HPDE6-E6E7 (cell line): ENCODE measurements around the gene PPP6R2.
"Not testable (repeated sequence)": the region's sequence is repeated elsewhere in the genome, so short reads cannot be mapped to it uniquely, and the experiment has no call there.

Source experiments
- DNase-seq: peaks from one replicate; pipeline ENCODE4 v3.0.0; 2011; ENCODE audit warnings: missing footprints; ENCODE audit errors: extremely low spot score

The PPP6R2 gene

DNA sequence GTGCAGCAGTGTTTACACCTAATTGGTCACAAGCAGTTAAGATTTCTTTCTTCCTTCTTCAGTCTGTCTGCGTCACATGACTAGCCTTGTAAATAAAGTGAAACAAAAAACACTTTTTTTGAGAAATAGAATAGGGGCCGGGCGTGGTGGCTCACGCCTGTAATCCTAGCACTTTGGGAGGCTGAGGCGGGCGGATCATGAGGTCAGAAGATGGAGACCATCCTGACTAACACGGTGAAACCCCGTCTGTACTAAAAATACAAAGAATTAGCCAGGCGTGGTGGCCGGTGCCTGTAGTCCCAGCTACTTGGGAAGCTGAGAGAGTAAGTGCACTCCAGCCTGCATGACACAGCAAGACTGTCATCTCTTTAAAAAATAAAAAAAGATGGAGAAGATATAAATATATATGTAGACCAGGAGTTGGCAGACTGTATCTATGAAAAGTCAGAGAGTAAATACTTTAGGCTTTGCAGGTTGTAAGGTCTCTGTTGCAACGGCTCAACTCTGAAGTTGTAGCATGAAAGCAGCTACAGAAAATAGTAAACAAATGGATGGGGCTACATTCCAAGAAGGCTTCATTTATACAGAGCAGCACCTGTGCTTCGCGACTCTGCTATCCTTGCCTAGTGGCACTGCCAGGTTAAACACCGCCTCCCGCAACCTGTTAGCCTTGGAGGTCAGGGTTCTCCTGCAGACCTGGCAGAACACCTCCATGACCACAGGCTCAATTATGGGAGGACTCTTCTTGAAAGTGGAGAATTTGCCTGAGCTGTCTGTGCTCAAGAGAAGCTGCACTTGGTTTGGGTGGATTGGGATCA lies 55.9 kb downstream of the PPP6R2 start:
- no peak for DNase-seq

DNA sequence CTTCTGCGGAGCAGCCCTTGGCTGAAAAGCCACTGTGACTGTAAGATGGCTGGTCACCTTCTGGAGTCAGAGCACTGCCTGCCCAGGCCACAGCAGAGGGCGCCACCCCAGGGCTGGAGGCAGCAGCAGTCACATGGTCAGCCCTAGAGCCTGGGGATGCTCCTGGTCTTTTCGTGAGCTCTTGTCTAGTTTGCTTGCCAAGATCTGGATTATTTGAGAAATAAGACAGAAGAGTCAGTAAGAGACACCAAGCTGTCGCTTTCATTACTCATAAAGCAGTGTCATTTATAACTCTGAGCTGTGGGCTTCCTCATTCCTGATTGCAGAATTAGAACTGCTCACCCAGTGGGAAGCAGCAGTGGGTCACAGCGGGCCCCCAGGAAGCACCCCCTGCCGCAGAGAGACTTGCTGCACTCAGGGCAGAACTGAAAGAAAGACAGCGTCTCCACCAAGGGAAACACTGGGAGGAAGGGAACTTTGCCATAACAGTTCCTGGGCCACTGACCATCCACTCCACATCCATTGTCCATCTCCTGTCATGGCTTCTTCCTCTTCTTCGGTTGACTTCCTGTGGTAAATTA lies 56.7 kb downstream of the PPP6R2 start:
- DNase-seq = peak; percentile 10

DNA sequence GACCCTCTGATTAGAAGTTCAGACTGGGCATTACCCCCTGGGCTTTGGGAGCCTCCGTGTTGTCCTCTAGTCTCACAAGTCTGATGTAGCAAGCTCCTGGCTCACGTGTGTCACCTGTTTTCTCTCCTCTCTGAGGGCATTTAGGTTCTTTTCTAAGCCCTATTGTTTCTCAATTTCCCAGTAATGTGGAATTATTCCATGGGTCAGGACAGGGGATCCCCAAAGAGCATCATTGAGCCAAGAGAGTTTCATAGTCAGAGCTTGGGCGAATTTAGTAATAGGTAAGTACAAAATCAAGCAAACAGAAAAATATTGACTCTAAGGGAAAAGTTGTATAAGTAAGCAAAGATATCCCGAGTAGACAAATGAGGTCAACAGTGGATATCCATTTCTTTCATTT lies 57.3 kb downstream of the PPP6R2 start:
- DNase-seq = no peak

DNA sequence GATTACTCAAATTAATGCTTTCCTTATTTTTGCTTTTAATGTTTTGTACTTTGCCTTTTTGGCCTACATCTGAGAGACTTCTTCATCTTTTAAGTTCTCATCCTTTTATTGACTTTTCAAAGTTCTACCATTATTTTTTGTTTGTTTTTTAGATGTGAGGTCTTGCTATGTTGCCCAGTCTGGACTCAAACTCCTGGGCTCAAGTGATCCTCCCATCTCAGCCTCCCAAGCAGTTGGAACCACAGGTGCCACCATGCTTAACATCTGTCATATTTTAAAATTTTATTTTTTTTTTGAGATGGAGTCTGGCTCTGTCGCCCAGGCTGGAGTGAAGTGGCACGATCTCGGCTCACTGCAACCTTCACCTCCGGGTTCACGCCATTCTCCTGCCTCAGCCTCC lies 57.8 kb downstream of the PPP6R2 start:
- no peak for DNase-seq

DNA sequence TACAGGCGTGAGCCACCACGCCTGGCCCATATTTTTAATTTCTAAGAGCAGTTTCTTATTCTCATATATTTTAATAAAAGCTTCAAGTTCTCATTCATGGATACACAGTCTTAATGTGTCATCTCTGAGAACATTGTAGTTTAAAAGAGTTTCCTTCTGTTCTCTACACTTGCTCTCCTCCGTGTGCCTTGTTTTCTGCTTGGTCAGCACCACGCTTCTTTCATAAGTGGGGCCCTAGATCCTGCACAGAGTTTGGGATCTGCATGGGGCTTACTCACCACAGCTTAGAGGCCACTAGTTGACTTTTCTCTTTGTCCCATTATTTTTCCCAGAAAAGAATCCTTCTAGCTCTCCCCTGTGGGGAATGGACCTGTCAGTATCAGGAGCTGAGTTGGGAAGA lies 58.8 kb downstream of the PPP6R2 start:
- no peak for DNase-seq

DNA sequence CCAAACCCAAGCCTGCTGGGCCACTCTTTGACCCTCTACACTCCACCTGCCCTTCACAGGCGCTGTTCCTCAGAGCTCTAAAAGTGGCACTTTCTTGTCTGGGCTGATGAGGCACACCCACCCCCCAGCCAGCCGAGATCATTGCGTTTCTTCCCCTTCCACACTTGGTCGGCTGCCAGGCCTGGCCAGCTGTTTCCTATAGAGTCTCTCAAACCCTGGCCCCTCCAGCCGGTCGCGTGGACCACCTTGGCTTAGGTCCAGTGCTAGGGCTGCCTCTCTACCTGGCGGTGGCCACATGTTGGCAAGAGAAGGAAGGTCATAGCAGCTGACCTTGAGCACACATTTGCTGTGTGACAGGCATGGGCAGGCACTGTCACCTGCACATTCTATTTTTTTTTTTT lies 60.6 kb downstream of the PPP6R2 start:
- DNase-seq = no peak

DNA sequence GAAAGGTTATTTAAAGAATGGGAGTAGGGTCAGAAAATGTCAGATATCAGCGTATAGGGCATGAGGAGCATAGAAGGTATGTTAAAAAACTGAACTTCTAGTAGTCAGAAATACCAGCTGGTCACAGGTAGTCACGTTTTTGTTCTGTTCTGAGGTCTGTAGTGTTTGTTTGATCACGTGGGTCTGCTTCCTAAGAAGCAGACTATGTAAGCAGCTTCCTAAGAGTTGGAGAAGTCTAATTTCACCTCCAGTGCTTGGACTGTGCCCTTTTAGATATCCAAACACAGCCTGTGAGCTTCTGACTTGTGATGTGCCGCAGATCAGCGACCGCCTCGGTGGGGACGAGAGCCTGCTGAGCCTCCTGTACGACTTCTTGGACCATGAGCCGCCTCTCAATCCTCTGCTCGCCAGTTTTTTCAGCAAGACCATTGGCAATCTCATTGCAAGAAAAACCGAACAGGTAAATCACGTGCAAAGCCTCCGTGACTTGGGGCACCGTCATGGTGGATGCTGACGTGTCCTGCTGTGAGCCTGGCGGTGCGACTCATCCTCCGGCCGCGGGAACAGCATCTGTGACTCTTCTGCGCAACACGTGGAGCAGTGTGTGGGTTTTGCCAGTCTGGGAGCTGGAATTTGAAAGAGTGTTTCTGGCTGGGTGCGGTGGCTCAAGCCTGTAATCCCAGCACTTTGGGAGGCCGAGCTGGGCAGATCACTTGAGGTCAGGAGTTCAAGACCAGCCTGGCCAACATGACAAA lies 63.5 kb downstream of the PPP6R2 start:
- DNase-seq = no peak

DNA sequence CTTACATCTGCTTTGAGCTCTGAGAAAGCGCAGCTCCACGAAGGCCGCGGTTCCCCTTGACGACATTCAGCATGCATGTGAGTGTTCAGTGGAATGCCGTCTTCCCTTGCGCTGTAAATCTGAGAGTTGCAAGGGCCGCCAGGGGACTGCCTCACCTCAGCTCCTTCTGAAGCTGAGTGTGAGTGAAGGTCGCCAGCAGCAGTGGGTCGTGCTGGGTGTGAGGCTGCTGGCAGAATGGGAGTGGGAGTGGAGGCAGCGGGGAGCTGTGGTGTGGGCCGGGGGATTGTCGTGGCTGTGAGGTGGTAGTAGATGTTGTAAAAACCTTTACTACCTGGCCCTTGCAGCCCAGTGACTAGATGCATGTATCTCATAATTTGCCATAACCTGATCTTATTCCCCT lies 65.2 kb downstream of the PPP6R2 start:
- no peak for DNase-seq

DNA sequence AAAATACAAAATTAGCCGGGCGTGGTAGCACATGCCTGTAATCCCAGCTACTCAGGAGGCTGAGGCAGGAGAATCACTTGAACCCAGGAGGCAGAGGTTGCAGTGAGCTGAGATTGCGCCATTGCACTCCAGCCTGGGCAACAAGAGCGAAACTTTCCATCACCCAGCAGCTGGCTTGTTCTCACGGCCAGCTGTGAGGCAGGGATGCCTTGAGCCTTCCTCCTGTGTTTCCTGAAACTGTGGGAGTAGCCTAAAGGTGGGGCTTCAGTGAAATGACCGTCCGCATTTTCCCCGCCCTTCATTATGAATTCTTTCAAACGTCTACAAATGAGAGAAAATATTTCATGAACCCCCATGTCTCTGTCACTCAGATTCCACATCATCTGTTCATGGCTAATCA lies 65.8 kb downstream of the PPP6R2 start:
- not testable (repeated sequence) for DNase-seq

DNA sequence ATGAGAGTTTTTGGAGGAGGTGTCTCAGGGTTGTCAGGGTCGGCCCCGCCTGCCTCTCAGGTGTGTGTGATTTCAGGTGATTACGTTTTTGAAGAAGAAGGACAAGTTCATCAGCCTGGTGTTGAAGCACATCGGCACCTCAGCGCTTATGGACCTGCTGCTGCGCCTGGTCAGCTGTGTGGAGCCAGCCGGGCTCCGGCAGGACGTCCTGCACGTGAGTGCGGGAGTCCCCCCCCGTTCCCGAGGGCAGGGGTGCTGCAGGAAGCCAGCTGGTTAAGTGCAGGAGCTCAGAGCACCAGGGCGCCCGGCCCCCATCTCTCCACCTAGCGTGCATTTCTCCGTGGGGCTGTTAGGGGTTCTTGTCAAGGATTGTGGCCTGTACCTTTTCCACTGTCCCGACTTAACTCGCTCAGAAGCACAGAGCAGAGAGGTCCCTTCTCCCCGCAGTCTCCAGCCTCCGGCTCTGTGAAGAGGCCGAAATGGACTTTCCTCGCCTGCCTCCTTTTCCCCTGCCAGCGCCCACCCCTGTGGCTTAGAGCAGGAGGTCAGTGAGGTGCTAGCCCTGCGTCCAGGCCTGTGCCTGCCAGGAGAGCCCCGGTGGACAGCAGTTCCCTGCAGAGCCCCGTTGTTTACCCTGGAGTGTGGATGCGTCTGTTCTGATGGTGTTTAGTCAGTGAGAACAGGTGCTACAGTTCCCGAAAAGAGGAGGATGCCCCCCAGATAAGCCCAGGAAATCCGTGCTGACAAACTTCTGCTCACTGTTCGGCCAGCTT lies 71.5 kb downstream of the PPP6R2 start:
- DNase-seq = no peak

DNA sequence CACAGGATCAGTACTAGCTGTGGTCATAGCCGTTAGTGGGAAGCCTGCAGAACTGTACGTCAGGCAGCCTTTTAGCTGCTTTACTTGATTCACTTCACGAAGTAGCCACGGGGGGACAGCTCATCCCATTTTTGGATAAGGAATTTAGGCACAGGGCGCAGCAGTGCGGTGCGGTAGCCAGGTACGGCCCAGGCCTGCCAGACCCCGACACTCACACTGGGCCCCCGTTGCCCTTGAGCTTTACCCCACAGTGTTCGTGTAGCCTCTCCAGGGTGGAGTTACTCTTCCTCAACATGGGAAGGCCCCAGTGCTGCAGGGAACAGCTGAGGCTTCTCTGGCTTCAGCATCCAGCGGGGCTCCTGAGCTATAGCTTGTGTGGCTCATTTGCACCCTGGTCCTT lies 72.3 kb downstream of the PPP6R2 start:
- DNase-seq = no peak

DNA sequence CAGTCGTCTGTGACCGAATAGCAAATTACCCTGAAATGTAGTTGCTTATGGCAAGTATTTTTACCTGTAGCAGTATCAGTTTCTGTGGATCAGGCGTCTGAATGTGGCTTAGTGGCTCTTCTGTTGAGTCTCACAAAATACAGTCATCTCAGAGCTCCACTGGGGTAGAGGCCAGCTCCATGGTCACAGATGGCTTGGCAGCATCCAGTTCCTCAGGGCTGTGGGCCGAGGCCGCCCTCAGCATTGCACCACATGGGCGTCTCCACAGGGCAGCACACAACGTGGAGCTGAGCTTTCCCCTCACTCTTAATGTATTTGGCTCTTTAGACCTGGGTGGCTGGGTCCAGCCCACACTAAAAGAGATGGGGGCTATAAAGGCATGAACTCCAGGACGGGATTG lies 73.9 kb downstream of the PPP6R2 start:
- DNase-seq = no peak

DNA sequence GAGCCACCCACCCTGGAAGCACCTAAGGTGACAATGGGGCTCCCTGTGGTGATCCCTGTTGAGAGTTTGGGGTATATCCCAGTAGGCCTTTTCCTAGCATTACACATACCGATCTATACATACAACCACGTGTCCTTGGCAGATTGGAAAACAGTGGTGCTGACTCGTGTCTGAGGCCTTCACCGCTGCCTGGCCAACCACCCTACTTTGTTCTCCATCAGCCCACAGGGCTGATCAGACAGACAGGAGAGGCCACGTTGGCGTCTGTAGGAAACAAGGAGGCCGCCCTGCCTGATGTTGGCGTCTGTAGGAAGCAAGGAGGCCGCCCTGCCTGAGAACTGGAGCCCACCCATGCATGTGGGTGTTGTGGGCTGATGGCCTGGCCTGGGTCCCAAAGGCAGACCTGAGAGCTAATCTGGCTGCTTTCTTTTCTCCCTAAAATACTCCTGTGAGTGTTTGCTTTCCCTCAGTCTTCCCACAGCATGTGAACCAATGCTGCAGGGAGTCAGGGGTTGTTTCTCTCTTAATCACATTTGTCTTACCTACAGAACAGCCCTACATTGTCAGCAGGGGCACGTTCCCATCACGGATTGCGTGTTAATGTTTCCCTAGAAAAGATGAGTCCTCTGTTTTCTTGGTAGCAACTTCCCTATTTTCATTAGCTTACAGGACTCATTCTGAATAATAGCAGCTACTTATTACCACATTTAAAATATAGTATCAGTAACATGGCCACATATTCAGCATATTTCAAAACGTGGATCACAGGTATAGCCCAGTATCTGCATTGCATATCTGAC lies 74.5 kb downstream of the PPP6R2 start:
- no peak for DNase-seq

DNA sequence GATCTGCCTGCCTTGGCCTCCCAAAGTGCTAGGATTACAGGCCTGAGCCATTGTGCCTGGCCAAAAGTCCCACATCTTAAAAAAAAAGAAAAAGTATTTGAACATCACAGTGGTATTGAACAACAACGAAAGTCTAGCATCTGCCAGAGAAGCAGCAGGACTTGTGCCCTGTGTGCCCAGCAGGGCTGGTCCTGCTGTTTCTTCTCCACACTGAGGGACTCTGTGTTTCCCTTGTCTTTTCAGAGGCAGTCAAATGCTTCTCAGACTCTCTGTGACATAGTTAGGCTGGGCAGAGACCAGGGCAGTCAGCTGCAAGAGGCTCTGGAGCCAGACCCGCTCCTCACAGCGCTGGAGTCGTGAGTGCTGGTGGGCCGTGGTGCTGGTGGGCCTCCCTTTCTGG lies 75.5 kb downstream of the PPP6R2 start:
- DNase-seq = no peak

DNA sequence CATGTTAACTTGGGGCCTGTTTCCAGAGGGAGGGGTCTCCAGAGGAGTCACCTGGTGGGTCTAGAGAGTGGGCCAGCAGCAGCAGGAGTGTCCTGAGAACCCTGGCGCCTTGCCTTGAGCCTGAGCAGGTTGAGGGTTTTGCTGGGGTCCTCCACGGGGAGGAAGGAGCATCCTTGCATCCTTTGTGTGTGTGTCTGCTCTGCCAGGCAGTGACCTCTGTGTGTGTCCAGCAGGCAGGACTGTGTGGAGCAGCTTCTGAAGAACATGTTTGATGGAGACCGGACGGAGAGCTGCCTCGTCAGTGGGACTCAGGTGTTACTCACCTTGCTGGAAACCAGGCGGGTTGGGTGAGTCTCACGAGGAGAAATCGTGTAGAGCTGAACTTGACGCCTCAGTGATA lies 76.0 kb downstream of the PPP6R2 start:
- DNase-seq = no peak

DNA sequence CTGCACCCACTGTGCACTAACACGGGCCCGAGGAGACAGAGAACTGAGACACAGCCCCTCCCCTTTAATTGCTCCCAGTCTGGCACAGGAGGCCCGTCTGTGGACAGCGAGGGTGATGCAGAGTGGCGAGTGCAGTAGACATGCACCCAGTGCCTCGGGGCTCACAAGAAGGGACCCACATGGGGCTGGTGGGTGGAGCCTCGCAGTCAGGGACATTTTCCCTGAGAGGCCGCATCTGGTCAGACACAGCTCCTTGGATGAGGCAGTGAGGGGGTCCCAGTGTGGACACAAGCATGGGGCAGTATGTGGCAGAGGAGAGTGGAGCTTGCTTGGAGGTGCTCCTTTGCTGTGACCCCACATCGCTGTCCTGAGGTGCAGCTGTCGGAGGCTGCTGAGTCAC lies 76.9 kb downstream of the PPP6R2 start:
- DNase-seq = no peak

DNA sequence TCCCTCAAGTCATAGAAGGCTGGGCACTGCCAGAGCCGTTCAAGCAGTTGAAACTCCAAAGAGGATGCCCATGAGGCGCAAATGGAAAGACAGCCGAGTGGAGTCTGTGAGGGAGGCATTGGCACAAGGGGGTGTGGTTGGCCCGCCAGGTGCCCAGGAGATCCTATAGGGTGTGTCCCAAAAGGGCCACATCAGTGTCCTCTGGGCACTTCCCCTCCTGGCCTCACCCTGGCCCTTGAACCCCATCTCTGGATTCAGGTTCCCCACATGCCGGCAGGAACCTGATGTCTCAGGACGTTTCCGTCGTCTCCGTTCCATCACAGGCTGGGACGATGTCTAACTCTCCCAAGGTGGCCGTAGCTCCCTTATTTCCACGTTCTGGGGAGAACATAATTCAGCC lies 77.5 kb downstream of the PPP6R2 start:
- DNase-seq = no peak

DNA sequence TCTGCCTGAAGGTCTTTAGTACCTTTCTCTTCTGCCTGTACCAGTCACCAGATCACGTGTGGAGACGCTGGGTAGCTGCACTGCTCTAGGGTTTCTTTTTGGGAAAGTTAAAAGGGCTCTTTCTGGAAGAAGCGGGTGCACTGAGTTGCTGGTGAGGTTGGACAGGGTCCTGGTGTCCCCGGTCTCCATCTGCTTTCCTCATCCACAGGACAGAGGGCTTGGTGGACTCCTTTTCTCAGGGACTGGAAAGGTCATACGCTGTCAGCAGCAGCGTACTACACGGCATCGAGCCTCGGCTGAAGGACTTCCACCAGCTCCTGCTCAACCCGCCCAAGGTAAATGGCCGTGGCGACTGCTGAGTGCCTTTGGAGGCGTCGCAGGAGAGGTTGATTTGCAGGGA lies 78.9 kb downstream of the PPP6R2 start:
- no peak for DNase-seq

DNA sequence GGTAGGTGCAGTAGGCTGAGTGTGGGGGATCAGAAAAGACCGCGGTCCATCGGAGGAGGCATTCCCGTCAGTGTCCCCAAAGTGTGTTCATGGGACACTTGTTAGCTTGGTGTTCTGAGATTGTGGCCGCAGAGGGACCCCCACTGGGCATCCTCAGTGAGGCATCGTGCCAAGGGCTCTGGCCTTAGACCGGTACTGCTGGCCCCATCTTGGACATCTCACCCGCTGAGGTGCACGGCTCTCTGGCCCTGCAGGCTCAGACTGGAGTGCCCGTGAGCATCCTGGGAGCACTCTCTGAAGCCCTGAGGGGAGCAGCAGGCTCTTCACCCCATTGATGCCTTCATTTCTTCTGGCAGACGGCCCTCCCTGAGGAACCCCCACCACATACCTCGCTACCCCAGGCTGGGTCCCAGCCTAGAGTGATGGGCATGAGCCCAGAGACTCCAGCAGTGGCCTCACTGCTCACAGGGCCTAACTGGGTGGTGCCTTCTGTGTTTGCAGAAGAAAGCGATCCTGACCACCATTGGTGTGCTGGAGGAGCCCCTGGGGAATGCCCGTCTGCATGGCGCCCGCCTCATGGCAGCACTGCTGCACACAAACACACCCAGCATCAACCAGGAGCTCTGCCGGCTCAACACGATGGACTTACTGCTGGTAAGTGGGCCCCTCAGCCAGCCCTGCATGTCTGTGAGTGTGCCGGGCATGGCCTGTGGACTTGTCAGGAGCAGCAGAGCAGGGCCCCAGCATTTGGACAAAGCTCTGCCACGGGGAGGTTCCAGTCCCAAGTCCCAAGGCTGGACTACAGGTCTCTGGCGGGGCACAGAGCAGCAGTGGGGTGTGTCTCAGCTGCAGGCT lies 80.1 kb downstream of the PPP6R2 start:
- no peak for DNase-seq

DNA sequence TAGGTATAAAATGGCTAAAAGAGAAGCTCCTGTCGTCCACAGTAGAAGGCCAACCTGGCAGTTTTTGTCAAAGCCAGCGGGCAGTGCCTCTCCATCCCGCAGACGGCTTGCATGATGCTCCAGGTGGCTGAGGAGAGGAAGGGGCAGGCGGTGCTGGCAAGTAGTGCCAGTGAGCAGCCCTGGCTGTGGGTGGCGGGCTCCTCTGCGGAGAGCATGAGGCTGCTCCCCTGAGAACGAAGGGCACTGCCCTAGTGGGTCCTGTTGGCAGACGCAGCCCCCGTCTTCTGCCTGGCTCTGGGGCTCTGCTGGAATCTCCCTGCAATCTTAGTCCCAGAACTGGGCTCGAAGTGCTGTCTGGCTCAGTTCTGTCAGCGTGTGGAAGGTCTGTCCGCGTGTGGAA lies 80.8 kb downstream of the PPP6R2 start:
- DNase-seq = no peak
